Neural cell (in vitro differentiated cells): Measurements from ENCODE around the gene EDN1. TPM values are rescaled to one million over a fixed set of nuclear protein-coding genes. Genes with fewer than 3 reads are reported as not detected.

ENCODE experiments used
- H2AFZ ChIP-seq: fragments of 200-600, 300-800 bp; sonication (generic), shearing (Covaris generic); 2 replicates; pipeline ENCODE4 v1.6.0; 2014; ENCODE audit warnings: low read depth, mild to moderate bottlenecking, antibody characterized with exemption, low read length, moderate library complexity
- H3F3A ChIP-seq: fragments of 200-600 bp; shearing (Covaris generic); 2 replicates; pipeline ENCODE4 v1.6.1; 2016; ENCODE audit warnings: mild to moderate bottlenecking, moderate library complexity, mixed read lengths, antibody characterized with exemption, low read length; ENCODE audit not compliant: insufficient read depth, poor library complexity, severe bottlenecking
- H3K27ac ChIP-seq: fragments of 200-600, 300-800 bp; sonication (generic), shearing (Covaris generic); 2 replicates; pipeline ENCODE4 v1.5.1; 2014; ENCODE audit warnings: mild to moderate bottlenecking, low read length, moderate library complexity
- H3K27me3 ChIP-seq: fragments of 300-800, 200-600 bp; sonication (generic), shearing (Covaris generic); 2 replicates; pipeline ENCODE4 v1.6.0; 2014; ENCODE audit warnings: mild to moderate bottlenecking, low read depth, low read length, moderate library complexity; ENCODE audit not compliant: insufficient read depth
- H3K36me3 ChIP-seq: fragments of 300-800, 200-600 bp; sonication (generic), shearing (Covaris generic); 2 replicates; pipeline ENCODE4 v1.5.1; 2014; ENCODE audit warnings: mild to moderate bottlenecking, antibody characterized with exemption, low read length, moderate library complexity; ENCODE audit not compliant: insufficient read depth
- H3K4me2 ChIP-seq: fragments of 300-800, 200-600 bp; sonication (generic), shearing (Covaris generic); 2 replicates; pipeline ENCODE4 v1.6.0; 2014; ENCODE audit warnings: mild to moderate bottlenecking, low read length
- H3K4me3 ChIP-seq: fragments of 300-800, 200-600 bp; sonication (generic), shearing (Covaris generic); 2 replicates; pipeline ENCODE4 v1.5.1; 2014; ENCODE audit warnings: mild to moderate bottlenecking, low read length, moderate library complexity
- H3K79me2 ChIP-seq: fragments of 200-600 bp; shearing (Covaris generic); replicated peaks from 2 replicates; pipeline ENCODE4 v1.6.0; 2014; ENCODE audit warnings: mild to moderate bottlenecking, low read length, moderate library complexity; ENCODE audit not compliant: insufficient read depth
- H3K9ac ChIP-seq: fragments of 300-800, 200-600 bp; sonication (generic), shearing (Covaris generic); 2 replicates; pipeline ENCODE4 v1.6.1; 2016; ENCODE audit warnings: mild to moderate bottlenecking, low read length, mixed read lengths
- H3K9me2 ChIP-seq: fragments of 200-600 bp; shearing (Covaris generic); 2 replicates; pipeline ENCODE4 v1.6.1; 2016; ENCODE audit warnings: mild to moderate bottlenecking, low read length, mixed read lengths; ENCODE audit not compliant: insufficient read depth
- H3K9me3 ChIP-seq: fragments of 200-600, 300-800 bp; sonication (generic), shearing (Covaris generic); 2 replicates; pipeline ENCODE4 v1.6.1; 2016; ENCODE audit warnings: mild to moderate bottlenecking, mixed run types, low read length, moderate library complexity, mixed read lengths
- H4K20me1 ChIP-seq: fragments of 200-600 bp; shearing (Covaris generic); 2 replicates; pipeline ENCODE4 v1.6.1; 2016; ENCODE audit warnings: mild to moderate bottlenecking, mixed run types; ENCODE audit not compliant: insufficient read depth
- EP300 ChIP-seq: fragments of 450-650 bp; conservative IDR thresholded peaks from 2 replicates; pipeline ENCODE4 v1.6.1; 2014; ENCODE audit warnings: antibody characterized with exemption, mild to moderate bottlenecking, moderate library complexity; ENCODE audit not compliant: poor library complexity, severe bottlenecking
- EZH2 ChIP-seq: fragments of 200-600, 300-800 bp; shearing (Covaris generic), sonication (generic); IDR thresholded peaks from 2 replicates; pipeline ENCODE4 v1.6.1; 2014; ENCODE audit warnings: antibody characterized with exemption, low read length, borderline replicate concordance, mild to moderate bottlenecking; ENCODE audit not compliant: insufficient read depth, poor library complexity, severe bottlenecking
- MXI1 ChIP-seq: fragments of 450-650 bp; conservative IDR thresholded peaks from 2 replicates; pipeline ENCODE4 v1.6.1; 2014; ENCODE audit warnings: antibody characterized with exemption, mild to moderate bottlenecking; ENCODE audit not compliant: poor library complexity, severe bottlenecking
- POLR2AphosphoS5 ChIP-seq: IDR thresholded peaks from 2 replicates; pipeline ENCODE4 v1.6.1; 2012
- RAD21 ChIP-seq: fragments of 450-650 bp; conservative IDR thresholded peaks from 2 replicates; pipeline ENCODE4 v1.6.1; 2014; ENCODE audit warnings: antibody characterized with exemption, mild to moderate bottlenecking, moderate library complexity
- polyA plus RNA-seq: library from polyadenylated mRNA; depleted of rRNA; stranded (reverse); fragments of >200 nt; gene quantifications from 2 replicates; pipeline ENCODE4 v1.2.3, GENCODE V29; 2014
- TF ChIP-seq, protein P1 (sequence below): fragments of 450-650 bp; IDR thresholded peaks from 2 replicates; pipeline ENCODE4 v1.5.1; 2014; ENCODE audit warnings: antibody characterized with exemption, mild to moderate bottlenecking, moderate library complexity; ENCODE audit not compliant: poor library complexity, severe bottlenecking
- TF ChIP-seq, protein P2 (sequence below): IDR thresholded peaks from 2 replicates; pipeline ENCODE4 v1.6.1; 2012; ENCODE audit warnings: borderline replicate concordance

The EDN1 gene
- polyA plus RNA-seq, 1 donor from 2014 or later, result 2.2 TPM

DNA sequence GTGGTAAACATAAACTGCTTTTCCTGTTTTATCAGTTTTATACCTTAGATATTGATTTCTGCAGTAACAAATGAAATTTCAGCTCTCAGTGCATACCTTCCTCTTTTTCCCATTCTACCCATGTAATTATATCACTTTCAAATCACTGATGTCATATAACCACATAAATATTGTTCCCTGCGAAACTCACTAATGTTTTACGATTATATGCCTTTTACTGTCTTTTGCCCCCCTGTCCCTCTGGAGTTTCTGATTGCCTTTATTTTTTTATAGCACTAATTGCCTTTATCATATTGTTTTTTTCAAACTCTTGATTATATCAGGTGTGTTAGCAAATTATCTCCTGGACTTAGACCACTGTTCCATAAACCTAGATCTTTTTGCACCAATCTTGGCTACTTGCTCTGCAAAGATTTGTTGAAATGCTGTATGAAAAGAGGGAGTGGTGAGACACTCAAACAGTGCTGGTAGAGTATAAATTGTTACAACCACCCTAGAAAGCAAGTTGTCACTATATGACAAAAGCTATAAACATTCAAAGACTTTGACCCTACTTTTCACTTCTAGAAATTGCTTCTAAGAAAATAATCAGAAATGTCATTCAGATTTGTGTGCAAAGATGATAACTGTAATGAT lies 29.6 kb upstream of the EDN1 start:
- Histone ChIP-seq H3K27me3 (no peaks in the 10 kb centered on the region), H2AFZ (no peak overlapping the region), H3K4me2 (no peak overlapping the region), H3K36me3 (no peaks in the 10 kb centered on the region), H4K20me1 (no peaks in the 10 kb centered on the region), H3K27ac (no peak overlapping the region), H3K9me3 (no peaks in the 10 kb centered on the region), H3K9me2 (no peaks in the 10 kb centered on the region), H3K79me2 (no peaks in the 10 kb centered on the region), H3F3A (no peaks in the 10 kb centered on the region), H3K4me3 (no peak overlapping the region), H3K9ac (no peak overlapping the region)
- no peak for TF ChIP-seq POLR2AphosphoS5

DNA sequence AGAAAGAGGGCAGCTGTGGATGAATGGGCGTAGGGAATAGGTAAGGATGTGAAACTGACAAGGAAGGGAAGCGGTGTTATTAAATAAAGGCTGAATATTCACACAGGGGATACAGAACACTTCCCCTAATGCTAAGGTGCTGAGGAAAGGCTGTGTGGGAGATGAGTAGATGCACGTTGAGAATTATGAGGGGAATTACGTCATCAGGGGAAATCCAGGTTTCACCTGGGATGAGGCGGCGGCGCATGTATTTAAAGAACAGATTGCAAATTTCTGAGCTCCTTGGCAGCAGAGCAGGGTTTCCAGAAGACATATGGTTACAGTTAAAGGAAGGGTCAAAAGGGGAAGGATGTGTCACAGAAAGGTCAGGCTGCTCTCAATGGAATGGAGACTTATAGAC lies 28.7 kb upstream of the EDN1 start:
- Histone ChIP-seq H3K79me2 (no peaks in the 10 kb centered on the region), H3K36me3 (no peaks in the 10 kb centered on the region), H4K20me1 (no peaks in the 10 kb centered on the region), H3K9ac (no peak overlapping the region), H3F3A (no peaks in the 10 kb centered on the region), H3K27me3 (no peaks in the 10 kb centered on the region), H3K9me3 (no peaks in the 10 kb centered on the region), H3K9me2 (no peaks in the 10 kb centered on the region), H3K27ac (no peak overlapping the region), H3K4me3 (no peak overlapping the region), H3K4me2 (no peak overlapping the region), H2AFZ (no peak overlapping the region)
- TF ChIP-seq RAD21 (no peak), MXI1 (no peak), EP300 (no peak), EZH2 (no peak)
- TF ChIP-seq, protein P1, sequence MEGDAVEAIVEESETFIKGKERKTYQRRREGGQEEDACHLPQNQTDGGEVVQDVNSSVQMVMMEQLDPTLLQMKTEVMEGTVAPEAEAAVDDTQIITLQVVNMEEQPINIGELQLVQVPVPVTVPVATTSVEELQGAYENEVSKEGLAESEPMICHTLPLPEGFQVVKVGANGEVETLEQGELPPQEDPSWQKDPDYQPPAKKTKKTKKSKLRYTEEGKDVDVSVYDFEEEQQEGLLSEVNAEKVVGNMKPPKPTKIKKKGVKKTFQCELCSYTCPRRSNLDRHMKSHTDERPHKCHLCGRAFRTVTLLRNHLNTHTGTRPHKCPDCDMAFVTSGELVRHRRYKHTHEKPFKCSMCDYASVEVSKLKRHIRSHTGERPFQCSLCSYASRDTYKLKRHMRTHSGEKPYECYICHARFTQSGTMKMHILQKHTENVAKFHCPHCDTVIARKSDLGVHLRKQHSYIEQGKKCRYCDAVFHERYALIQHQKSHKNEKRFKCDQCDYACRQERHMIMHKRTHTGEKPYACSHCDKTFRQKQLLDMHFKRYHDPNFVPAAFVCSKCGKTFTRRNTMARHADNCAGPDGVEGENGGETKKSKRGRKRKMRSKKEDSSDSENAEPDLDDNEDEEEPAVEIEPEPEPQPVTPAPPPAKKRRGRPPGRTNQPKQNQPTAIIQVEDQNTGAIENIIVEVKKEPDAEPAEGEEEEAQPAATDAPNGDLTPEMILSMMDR, result no peak
- TF ChIP-seq, protein P2, sequence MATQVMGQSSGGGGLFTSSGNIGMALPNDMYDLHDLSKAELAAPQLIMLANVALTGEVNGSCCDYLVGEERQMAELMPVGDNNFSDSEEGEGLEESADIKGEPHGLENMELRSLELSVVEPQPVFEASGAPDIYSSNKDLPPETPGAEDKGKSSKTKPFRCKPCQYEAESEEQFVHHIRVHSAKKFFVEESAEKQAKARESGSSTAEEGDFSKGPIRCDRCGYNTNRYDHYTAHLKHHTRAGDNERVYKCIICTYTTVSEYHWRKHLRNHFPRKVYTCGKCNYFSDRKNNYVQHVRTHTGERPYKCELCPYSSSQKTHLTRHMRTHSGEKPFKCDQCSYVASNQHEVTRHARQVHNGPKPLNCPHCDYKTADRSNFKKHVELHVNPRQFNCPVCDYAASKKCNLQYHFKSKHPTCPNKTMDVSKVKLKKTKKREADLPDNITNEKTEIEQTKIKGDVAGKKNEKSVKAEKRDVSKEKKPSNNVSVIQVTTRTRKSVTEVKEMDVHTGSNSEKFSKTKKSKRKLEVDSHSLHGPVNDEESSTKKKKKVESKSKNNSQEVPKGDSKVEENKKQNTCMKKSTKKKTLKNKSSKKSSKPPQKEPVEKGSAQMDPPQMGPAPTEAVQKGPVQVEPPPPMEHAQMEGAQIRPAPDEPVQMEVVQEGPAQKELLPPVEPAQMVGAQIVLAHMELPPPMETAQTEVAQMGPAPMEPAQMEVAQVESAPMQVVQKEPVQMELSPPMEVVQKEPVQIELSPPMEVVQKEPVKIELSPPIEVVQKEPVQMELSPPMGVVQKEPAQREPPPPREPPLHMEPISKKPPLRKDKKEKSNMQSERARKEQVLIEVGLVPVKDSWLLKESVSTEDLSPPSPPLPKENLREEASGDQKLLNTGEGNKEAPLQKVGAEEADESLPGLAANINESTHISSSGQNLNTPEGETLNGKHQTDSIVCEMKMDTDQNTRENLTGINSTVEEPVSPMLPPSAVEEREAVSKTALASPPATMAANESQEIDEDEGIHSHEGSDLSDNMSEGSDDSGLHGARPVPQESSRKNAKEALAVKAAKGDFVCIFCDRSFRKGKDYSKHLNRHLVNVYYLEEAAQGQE, result no peak

DNA sequence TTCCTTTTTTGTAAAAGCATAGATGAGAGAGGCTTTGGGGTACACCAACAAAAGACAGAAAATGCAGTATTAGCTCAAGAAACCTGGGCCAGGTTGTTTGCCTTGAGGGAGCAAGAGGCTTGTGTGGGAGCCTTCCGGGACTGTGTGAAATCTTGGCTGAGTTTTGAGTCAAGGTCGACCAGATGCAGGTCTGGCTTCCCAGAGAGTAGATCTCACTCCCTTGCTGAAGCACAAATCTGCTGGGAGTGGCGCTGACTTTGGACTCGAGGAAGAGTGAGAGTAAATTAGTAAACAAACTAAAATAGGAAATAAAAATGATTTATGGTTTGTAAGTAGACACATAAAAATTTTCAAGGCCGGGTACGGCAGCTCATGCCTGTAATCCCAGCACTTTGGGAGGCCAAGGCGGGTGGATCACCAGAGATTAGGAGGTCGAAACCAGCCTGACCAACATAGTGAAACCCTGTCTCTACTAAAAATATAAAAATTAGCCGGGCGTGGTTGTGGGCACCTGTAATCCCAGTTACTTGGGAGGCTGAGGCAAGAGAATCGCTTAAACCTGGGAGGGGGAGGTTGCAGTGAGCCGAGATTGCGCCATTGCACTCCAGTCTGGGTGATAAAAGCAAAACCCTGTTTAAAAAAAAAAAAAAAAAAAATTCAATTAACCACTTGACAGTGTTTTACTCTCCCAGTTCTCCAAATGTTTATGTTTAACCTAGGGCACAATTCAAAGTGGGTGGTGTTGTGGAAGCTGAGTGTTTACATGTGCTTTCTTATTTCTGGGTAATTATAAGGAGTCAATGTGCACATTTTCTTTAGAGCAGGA lies 27.7 kb upstream of the EDN1 start:
- H3K4me3 ChIP-seq, result no peak overlapping the region
- H3K27ac ChIP-seq, result no peak overlapping the region
- H3F3A ChIP-seq, result no peaks in the 10 kb centered on the region
- H3K9ac ChIP-seq, result no peak overlapping the region
- no peaks in the 10 kb centered on the region for H3K79me2 ChIP-seq
- H3K27me3 ChIP-seq, result no peaks in the 10 kb centered on the region
- TF ChIP-seq, protein P1, result no peak
- H3K36me3 ChIP-seq, result no peaks in the 10 kb centered on the region
- no peaks in the 10 kb centered on the region for H3K9me3 ChIP-seq
- H3K9me2 ChIP-seq, result no peaks in the 10 kb centered on the region
- H4K20me1 ChIP-seq, result no peaks in the 10 kb centered on the region
- no peak overlapping the region for H3K4me2 ChIP-seq
- no peak overlapping the region for H2AFZ ChIP-seq
